Activated naive CD8-positive, alpha-beta T cell treated with anti-CD3 and anti-CD28 coated beads, Interleukin-2, amount 50 U/mL, for 16 hours (primary cell): Measurements from ENCODE around the gene GABRA1.

Experiments
- DNase-seq: peaks from one replicate; pipeline ENCODE4 v3.0.0-alpha.2; 2020; ENCODE audit warnings: low read depth, low spot score

The GABRA1 gene

DNA sequence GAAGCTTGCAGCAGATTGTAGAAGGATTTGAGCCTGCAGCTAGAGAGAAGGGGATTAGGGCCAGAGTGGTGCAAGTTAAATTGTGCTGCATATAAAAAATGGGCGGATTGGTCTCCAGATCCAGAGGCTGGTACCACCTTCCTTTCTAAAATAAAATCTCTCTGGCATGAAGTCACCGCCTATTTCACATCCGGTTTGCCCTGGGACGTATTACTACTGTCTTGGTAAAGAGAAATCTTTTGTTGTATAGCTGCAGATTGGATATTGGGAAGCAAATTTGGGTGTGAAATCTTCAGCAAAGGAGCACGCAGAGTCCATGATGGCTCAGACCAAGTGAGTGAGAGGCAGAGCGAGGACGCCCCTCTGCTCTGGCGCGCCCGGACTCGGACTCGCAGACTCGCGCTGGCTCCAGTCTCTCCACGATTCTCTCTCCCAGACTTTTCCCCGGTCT is at the start of gene GABRA1:
TSS of gene GABRA1 (plus strand) at position 180 of the 451 bp plus-strand sequence. CDS start 2,691 bp downstream, outside the sequence.
- no peak for DNase-seq

DNA sequence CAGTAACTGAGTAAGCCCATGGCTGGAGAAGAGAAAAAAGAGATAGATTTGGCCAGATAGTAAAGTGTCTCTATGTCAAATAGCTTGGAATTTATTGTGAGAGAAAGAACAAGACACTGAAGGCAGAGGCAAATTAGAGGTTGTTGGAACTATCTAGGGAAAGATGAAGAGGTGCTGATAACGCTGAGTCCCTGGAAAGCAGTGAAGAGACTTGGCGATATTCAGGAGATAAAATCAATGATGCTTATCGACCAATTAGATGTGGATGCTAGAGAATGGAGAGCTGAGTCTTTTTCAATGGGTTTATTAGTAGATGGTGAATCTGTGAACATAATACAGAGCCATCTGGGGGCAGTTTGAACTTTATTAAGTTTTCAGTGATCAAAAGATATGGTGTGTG is 48.6 kb upstream of the GABRA1 start:
- DNase-seq: no peak

DNA sequence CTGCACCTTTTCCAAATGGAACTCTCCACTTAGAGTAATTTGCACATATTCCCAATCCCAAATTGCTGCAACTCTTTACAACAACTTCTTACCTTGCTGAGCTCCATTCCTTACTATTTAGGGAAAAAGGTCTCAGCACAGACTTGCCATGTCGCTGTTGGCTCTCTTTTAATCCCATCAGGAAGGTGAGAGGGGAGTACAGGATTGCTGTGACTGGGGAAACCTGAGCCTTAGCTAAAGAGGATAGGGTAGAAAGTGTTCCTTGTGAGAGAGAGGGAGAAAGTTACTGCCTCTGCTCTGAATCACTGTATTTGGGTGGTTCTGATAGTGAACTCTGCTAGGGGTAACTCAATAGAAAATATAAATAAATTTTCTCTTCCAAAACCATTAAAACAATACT is 43.7 kb upstream of the GABRA1 start:
- no peak for DNase-seq

DNA sequence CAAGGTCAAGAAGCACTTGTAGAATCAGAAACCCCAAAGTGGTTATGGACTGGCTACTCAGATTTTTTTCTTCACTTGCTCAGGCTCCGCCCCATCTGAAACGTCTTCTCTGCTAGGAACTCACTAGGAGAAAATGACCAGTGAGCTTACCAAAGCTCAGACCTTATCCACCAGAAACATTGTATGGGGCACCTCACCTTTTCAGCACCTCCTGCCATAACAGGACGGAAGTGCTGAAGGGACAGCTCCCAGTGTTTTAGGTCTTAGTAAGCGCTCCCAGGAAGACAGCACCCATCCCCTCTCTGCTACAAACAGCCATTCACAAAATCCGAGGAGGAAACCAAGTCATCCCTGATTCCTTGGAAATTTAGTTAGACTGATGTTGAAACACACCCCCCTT is 1.2 kb upstream of the GABRA1 start:
- no peak for DNase-seq

DNA sequence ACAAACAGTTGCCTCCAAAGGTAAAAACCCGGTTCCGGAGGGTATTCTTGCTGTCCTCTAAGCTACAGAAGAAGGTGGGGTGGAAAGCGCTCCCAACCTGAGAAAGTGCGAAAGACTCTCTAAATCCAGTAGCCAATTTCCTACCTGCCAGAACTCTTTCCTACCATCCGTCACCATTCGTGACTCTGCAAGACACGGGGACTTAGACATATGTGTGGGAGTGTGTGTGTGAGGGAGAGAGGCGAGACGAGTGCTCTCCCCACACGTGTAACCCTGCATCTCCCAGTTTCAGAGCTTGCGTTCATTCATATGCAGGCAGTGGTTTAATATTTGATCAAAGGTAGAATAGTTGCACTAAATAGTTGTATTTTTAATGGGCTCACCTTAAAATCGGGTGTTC is 473 bp upstream of the GABRA1 start:
- DNase-seq: no peak

DNA sequence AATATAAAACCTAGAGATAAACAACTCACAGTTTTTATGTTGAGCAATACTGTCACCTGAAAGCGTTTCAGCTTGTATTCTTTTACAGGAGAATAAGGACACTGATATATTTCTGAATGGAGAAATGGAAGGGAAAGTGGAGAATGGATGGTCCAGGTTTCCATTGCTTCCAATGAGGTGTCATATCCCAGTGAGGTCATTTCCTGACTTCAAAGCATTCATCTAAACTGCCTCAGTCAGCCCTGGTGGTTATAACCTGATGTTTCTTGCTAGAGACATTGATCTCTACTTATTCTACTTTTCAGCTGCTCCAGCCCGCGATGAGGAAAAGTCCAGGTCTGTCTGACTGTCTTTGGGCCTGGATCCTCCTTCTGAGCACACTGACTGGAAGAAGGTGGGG is 2.6 kb downstream of the GABRA1 start:
- DNase-seq: no peak

DNA sequence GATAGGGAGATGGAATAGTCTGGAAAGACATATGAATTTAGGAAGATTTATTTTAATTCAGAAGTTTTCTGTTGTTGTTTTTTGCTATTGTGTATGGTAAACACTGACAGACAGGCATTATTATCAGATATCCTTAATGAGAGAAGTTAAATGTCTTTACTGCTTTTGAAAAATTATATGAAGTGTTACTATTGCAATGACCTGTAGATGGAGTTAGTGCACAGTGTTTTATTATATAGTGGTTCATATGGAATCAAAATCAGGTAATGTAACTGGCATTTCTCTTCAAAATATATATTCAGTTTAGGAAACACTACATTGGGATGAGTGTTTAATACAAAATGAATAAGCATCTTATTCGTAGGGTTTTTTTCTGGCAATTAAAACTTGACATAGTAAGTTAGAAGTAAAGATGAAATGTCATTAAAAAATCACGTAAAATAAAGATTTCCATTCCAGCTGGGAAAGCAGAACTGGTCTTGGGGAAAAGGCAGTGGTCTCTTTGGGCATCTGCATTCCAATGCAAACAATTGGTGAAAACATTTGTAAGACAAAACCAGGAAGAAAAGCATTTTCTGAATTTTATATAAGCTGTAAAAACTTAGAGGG is 3.9 kb downstream of the GABRA1 start:
- no peak for DNase-seq

DNA sequence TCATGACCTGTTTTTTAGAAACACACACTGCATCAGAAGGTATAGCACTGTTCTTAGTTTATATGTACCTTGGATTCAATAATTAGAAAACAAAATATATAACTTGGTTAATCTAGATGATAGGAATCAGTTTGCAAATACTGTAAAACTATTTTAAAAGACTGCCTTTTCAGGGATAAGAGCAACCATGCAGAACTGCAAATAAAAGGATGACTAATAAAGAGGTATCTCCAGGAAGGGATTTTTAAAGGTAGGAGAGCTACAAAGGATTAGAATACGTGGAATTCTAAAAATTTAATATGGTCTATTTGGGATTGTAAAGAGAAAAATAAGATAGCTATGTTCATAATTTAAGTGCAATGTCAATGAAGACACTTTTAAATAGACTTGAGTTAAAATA is 9.4 kb downstream of the GABRA1 start:
- DNase-seq: no peak

DNA sequence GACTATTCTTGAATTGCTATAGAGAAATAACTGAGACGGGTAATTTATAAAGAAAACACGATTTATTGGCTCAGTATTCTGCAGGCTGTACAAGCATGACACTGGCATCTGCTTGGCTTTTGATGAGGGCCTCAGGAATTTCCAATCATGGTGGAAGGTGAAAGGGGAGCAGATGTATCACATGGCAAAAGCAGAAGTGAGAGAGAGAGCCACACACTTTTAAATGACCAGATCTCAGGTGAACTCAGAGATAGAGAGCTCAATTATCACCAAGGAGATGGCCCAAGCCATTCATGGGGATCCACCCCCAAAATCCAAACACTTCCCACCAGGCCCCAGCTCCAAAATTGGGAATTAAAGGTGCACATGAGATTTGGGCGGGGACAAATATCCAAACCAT is 15.3 kb downstream of the GABRA1 start:
- DNase-seq: no peak

DNA sequence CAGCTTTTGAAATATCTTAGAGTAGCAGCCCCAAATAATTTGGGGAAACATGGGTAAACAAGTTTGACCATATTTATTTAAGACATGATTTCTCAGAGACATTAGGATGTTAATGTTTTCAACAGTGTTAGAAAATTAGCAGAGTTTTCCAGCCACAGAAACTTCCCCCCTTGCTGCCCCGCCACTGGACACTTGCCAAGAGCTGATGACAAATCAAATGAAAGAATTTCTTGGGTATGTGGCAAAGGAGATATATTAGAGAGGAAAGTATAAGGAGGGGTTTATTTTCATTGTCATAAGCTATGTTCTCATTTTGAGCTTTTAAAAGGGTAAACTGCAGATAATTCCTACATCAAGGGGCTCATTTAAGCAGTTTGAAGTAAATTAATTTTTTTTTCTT is 15.9 kb downstream of the GABRA1 start:
- no peak for DNase-seq

DNA sequence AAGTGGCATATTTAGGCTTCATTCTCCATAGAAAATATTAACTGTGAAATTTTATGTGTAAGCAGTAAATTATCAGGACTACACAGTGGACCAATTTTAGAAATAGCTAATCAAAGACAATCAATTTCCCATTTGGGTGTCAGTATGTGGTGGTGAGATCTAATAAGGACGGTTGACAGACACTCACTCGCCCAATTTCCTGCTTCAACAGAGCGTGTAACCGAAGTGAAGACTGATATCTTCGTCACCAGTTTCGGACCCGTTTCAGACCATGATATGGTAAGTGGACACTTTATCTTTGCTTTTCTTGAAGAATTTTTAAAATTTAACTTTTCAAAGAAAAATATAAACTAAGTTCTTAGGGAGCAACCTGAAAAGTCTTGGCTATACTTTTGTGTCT is 17.6 kb downstream of the GABRA1 start:
- DNase-seq: no peak

DNA sequence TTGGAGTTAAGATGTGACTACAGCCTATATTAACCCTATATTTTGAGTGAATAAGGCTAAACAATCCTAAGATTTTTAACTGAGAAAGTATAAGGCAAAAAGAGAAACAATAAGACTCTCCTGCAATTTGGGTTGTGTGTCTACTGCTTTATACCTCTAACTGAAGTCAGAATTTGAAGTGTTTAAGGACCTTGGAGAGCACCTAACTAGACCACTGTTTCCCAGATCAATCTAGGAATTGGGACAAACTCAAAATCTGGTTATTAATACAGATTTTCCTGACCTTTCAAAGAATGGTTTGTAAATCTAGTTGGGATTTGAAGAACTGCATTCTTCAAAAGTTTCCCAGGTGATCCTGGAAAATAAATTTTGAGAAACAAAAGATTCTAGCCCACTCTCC is 42.1 kb downstream of the GABRA1 start:
- DNase-seq: no peak

DNA sequence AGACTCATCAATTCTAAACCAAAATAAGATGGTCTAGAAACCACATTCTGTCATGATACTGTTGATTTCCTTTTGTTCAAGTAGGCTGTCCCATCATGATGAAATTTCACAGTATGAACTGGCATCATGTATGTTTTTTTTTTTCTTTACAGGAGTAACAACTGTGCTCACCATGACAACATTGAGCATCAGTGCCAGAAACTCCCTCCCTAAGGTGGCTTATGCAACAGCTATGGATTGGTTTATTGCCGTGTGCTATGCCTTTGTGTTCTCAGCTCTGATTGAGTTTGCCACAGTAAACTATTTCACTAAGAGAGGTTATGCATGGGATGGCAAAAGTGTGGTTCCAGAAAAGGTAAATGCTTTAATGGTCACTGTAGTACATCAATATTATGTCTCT is 47.6 kb downstream of the GABRA1 start:
- DNase-seq: no peak

DNA sequence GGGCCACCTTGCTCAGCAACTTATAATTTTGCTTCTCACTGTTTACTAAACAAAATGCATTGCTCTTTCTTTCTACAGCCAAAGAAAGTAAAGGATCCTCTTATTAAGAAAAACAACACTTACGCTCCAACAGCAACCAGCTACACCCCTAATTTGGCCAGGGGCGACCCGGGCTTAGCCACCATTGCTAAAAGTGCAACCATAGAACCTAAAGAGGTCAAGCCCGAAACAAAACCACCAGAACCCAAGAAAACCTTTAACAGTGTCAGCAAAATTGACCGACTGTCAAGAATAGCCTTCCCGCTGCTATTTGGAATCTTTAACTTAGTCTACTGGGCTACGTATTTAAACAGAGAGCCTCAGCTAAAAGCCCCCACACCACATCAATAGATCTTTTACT is 49.1 kb downstream of the GABRA1 start:
- no peak for DNase-seq

DNA sequence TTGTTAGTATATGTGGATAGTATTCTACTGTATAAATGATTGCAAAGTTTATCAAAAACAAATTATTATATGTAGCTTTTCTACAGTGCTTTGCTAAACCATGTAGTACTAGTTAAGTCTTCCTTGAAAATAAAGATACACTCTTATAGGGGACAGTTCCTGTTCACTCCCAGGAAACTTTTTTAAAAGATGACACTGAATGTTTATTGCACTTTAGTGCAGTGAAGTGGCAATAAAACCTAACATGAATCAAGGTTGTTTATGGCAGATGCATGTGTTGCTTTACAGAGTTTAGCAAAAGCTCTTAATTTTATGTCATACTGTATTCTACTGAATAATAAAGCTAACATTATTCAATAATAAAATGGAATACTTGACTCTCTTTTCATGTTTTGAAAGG is 51.7 kb downstream of the GABRA1 start:
- no peak for DNase-seq

DNA sequence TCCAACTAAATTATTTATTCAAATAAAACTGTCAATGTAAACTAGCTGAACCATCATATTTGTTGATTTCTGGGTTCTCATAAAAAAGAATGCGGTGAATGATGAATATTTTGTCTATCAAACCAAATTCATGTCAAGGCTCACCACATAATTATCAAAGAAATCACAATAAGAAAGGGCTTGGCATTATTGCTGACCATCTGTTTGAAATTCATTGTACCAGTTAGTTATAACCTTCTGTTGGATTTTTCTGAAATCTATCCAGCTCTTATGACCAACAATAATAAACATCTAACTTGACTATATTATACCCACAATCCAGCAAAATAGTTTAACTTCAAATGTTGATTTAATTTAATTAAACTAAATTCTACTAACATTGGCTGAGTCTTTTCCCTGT is 53.1 kb downstream of the GABRA1 start:
- no peak for DNase-seq

DNA sequence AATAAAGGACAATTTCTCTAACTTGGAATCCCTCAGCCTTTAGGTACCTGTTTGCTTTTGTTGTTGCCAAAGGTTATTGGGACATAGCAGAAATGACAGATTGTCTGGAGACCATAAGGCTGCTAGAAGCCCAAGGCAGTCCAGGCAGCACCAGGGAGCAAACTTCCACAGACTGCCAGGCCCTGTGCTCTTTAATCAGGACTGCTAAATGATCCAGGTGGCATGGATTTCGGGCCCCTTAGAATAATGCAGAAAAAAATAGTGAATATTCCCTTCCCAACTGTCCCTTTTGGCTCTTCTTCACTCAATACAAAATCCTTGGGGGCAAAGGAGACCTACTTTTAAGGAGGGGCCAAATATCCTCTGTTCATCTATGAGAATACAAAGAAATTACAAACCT is 73.9 kb downstream of the GABRA1 start:
- no peak for DNase-seq

DNA sequence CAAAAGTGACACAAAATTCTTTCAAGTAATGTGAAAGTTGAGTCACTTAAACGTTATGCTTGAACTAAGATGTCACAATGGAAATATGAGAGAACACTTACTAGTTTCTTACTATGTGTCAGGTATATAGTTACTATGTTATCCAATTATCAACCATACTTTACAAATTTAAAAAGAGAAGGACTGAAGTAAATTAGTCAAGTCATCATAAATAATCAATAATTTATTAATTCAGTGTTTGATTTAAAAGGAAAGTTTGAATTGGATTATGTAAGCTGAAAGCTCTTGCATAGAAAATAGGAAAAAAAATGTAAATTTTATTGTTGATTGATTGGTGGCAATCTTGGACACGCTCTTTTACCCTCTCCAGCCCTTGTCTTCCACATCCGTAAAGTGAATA is 76.3 kb downstream of the GABRA1 start:
- DNase-seq: no peak

DNA sequence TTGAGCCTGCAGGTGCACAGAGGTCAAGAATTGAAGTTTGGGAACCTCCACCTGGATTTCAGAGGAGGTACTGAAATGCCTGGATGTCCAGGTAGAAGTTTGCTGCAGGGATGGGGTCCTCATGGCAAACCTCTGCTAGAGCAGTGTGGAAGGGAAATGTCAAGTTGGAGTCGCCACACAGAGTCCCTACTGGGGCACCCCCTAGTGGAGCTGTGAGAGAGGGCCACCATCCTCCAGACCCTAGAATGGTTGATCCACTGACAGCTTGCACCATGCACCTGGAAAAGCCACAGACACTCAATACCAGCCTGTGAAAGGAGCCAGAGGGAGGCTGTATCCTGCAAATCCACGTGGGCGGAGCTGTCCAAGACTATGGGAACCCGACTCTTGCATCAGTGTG is 78.0 kb downstream of the GABRA1 start:
- no peak for DNase-seq

DNA sequence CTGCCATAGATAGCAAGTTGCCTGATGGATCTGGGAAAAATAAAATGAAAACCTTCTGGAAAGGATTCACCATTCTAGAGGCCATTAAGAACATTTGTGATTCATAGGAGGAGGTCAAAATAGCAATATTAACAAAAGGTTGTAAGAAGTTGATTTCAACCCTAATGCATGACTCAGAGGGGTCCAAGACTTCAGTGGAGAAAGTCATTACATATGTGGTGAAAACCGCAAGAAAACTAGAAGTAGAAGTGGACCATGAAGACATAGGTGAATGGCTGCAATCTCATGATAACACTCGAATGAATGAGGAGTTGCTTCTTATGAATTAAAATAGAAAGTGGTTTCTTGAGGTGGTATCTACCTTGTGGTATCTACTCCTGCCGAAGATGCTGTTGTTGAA is 86.6 kb downstream of the GABRA1 start:
- no peak for DNase-seq

DNA sequence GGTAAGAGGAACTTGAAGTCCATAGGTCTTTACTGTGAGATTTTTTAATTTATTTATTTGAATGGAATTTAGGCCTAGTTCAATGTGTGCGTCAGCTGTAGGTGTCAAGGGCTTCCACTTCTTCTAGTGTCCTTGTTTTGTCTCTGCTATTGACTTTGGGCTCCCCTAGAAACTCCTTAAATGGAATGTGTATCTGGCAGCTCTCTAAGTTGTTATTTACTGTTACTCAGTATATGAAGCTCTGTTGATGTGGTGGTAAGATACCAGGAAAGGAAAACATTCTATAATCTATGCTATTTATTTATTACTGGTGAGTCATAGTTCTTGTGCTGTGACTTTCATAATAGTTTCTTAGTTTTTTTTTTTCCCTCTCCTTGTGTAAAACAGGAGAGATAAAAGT is 97.1 kb downstream of the GABRA1 start:
- no peak for DNase-seq

DNA sequence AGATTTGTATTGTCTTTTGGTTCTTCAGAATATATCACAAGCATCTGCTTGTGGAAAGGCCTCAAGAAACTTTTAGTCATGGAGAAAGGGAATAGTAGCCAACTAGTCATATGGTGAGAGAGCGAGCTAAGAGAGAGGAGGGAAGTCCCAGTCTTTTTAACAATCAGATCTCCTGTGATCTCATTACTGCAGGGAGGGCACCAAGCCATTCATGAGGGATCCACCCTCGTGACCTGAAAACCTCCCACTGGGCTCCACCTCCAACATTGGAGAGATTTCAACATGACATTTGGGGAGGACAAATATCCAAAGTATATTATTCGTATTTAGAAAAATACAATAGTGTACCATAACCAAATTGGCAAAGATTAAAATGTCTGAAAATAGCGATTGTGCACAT is 99.0 kb downstream of the GABRA1 start:
- DNase-seq: no peak
